Neuronal stem cell (in vitro differentiated cells): ENCODE measurements around the gene RASSF9.

Source experiments
- DNase-seq: peaks from one replicate; pipeline ENCODE4 v3.0.0-alpha.2; 2013; ENCODE audit warnings: low spot score
- H2AFZ ChIP-seq: one replicate; pipeline ENCODE4 v1.6.1; 2013; ENCODE audit warnings: mild to moderate bottlenecking, low read length, inconsistent platforms
- H2AK5ac ChIP-seq: 2 replicates; pipeline ENCODE4 v1.6.1; 2013; ENCODE audit warnings: low read depth, mild to moderate bottlenecking, inconsistent platforms, low read length, moderate library complexity, mixed read lengths
- H2BK120ac ChIP-seq: 2 replicates; pipeline ENCODE4 v1.6.1; 2013; ENCODE audit warnings: low read depth, mild to moderate bottlenecking, inconsistent platforms, low read length, moderate library complexity, mixed read lengths
- H2BK12ac ChIP-seq: one replicate; pipeline ENCODE4 v1.6.1; 2013; ENCODE audit warnings: low read length, inconsistent platforms
- H2BK15ac ChIP-seq: 2 replicates; pipeline ENCODE4 v1.6.1; 2013; ENCODE audit warnings: mild to moderate bottlenecking, low read length, inconsistent platforms, mixed read lengths
- H2BK5ac ChIP-seq: one replicate; pipeline ENCODE4 v1.6.1; 2013; ENCODE audit warnings: inconsistent platforms, mild to moderate bottlenecking, low read length, moderate library complexity
- H3K14ac ChIP-seq: one replicate; pipeline ENCODE4 v1.6.1; 2013; ENCODE audit warnings: low read length, inconsistent platforms
- H3K18ac ChIP-seq: 2 replicates; pipeline ENCODE4 v1.6.1; 2013; ENCODE audit warnings: low read length, inconsistent platforms
- H3K23ac ChIP-seq: 2 replicates; pipeline ENCODE4 v1.6.1; 2013; ENCODE audit warnings: low read depth, mild to moderate bottlenecking, mixed read lengths, low read length, inconsistent platforms; ENCODE audit not compliant: poor library complexity
- H3K27ac ChIP-seq: replicated peaks from 3 replicates; pipeline ENCODE4 v1.5.1; 2013; ENCODE audit warnings: low read length, inconsistent platforms
- H3K27me3 ChIP-seq, 3 experiments: 2 replicates each; pipeline ENCODE4 v1.6.1; 2013; ENCODE audit warnings: low read length in 3 of 3, mild to moderate bottlenecking in 2 of 3, inconsistent platforms in 1 of 3, low read depth in 1 of 3, mixed read lengths in 1 of 3, moderate library complexity in 1 of 3; ENCODE audit not compliant: control insufficient read depth in 3 of 3, insufficient read depth in 3 of 3
- H3K36me3 ChIP-seq, 2 donors: replicated peaks in 1 of 2; 2 replicates each; pipeline ENCODE4 v1.6.1; 2013; ENCODE audit warnings: low read length in 2 of 2; ENCODE audit not compliant: control insufficient read depth in 2 of 2, insufficient read depth in 2 of 2
- H3K4ac ChIP-seq: 2 replicates; pipeline ENCODE4 v1.6.1; 2013; ENCODE audit warnings: inconsistent platforms, mild to moderate bottlenecking, low read length, moderate library complexity
- H3K4me1 ChIP-seq, 2 donors: 1 replicate in 1 of 2; 2 replicates in 1 of 2; pipeline ENCODE4 v1.6.1; 2013; ENCODE audit warnings: low read length in 2 of 2, low read depth in 1 of 2; ENCODE audit not compliant: control insufficient read depth in 2 of 2, insufficient read depth in 1 of 2
- H3K4me2 ChIP-seq: one replicate; pipeline ENCODE4 v1.6.1; 2013; ENCODE audit warnings: mild to moderate bottlenecking, low read length, inconsistent platforms; ENCODE audit not compliant: insufficient read depth, poor library complexity, severe bottlenecking
- H3K4me3 ChIP-seq, 2 donors: 2 replicates each; pipeline ENCODE4 v1.5.1; 2013; ENCODE audit warnings: low read length in 2 of 2, mild to moderate bottlenecking in 2 of 2, inconsistent platforms in 1 of 2, moderate library complexity in 1 of 2
- H3K79me1 ChIP-seq: one replicate; pipeline ENCODE4 v1.6.1; 2013; ENCODE audit warnings: low read depth, mild to moderate bottlenecking, inconsistent platforms, low read length, moderate library complexity
- H3K9ac ChIP-seq: one replicate; pipeline ENCODE4 v1.6.1; 2013; ENCODE audit warnings: mild to moderate bottlenecking, low read depth, low read length, inconsistent platforms; ENCODE audit not compliant: poor library complexity
- H3K9me3 ChIP-seq, 2 donors: replicated peaks in 1 of 2; 2 replicates each; pipeline versions ENCODE3 to v1.6.1; 2013; ENCODE audit warnings: low read length in 2 of 2, mild to moderate bottlenecking in 2 of 2, inconsistent platforms in 1 of 2, low read depth in 1 of 2, mixed read lengths in 1 of 2, moderate library complexity in 1 of 2; ENCODE audit not compliant: control insufficient read depth in 2 of 2, insufficient read depth in 1 of 2
- H4K8ac ChIP-seq: one replicate; pipeline ENCODE4 v1.6.1; 2013; ENCODE audit warnings: low read depth, mild to moderate bottlenecking, inconsistent platforms, low read length, moderate library complexity
- H4K91ac ChIP-seq: one replicate; pipeline ENCODE4 v1.6.1; 2013; ENCODE audit warnings: low read length, low read depth, mild to moderate bottlenecking, inconsistent platforms; ENCODE audit not compliant: poor library complexity
- WGBS, 2 donors: extraction: QIAGEN DNeasy Blood & Tissue Kit; methylation state at CpG; one replicate each; pipeline ENCODE4 v1.1.7; 2013; ENCODE audit warnings: missing lambda C conversion rate in 2 of 2, mixed read lengths in 1 of 2; ENCODE audit not compliant: insufficient read length in 2 of 2, insufficient replicate concordance in 1 of 2; ENCODE audit errors: extremely low coverage in 2 of 2; 5-methylcytosine and 5-hydroxymethylcytosine counted together

RASSF9 gene

DNA sequence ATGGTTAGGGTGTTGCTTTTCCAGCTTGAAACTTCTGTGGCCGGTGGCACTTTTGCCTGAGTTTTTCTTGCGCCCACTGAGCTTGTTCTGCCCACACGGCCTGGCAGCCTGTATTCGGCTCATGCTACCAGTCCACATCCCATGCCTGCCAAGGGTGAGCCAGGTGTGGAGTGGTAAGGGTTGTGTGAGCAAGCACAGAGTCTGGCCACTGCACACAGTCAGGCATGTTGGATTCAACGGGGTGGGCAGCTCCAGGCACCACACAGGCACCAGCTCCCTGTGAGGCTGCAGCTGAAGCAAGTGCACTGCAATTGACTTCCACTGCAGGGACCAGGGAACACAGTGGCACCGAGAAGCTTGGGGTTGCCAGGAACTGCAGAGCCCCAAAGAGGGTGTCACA is 19.1 kb upstream of the RASSF9 start:
- no peaks in the 10 kb centered on the region for H3K36me3 ChIP-seq

GRCh38 chr12:85849344-85849743 is 13.1 kb upstream of the RASSF9 start:
- Histone ChIP-seq H3K9ac (no peak overlapping the region), H3K36me3 (no peaks in the 10 kb centered on the region), H2AFZ (no peak overlapping the region), H4K91ac (no peak overlapping the region), H3K27me3 (no peaks in the 10 kb centered on the region), H3K18ac (no peak overlapping the region), H3K27ac (no peak overlapping the region), H3K23ac (no peak overlapping the region), H3K4me2 (no peak overlapping the region), H3K9me3 (no peaks in the 10 kb centered on the region), H2AK5ac (no peak overlapping the region), H3K79me1 (peaks cover 3% of the 10 kb centered on the region), H4K8ac (no peak overlapping the region), H3K4me1 (peaks cover 0 to 1% of the 10 kb centered on the region in 2 donors), H3K4me3 (no peak overlapping the region), H3K14ac (no peak overlapping the region), H2BK15ac (no peak overlapping the region), H2BK12ac (no peak overlapping the region), H2BK5ac (no peak overlapping the region), H3K4ac (no peak overlapping the region), H2BK120ac (no peak overlapping the region)
- DNase-seq, result no peak
- no CpG with 5 or more reads among the region's 3 CpGs for WGBS, 2 donors

More for the DNA sequence above, 19.1 kb upstream of the RASSF9 start:
- H2AFZ ChIP-seq, result no peak overlapping the region
- H2BK15ac ChIP-seq, result no peak overlapping the region
- no peak overlapping the region for H3K4ac ChIP-seq
- H3K27me3 ChIP-seq, result no peaks in the 10 kb centered on the region
- no peak overlapping the region for H4K91ac ChIP-seq
- H2BK120ac ChIP-seq, result no peak overlapping the region
- H3K4me1 ChIP-seq, result no peaks in the 10 kb centered on the region
- no peaks in the 10 kb centered on the region for H3K79me1 ChIP-seq
- H2AK5ac ChIP-seq, result no peak overlapping the region
- no CpG with 5 or more reads among the region's 6 CpGs for WGBS, 2 donors
- H2BK12ac ChIP-seq, result no peak overlapping the region
- no peak for DNase-seq
- H2BK5ac ChIP-seq, result no peak overlapping the region
- H3K9ac ChIP-seq, result no peak overlapping the region
- H3K4me3 ChIP-seq, result no peak overlapping the region
- no peak overlapping the region for H4K8ac ChIP-seq
- H3K4me2 ChIP-seq, result no peak overlapping the region
- H3K18ac ChIP-seq, result no peak overlapping the region
- no peak overlapping the region for H3K14ac ChIP-seq
- no peak overlapping the region for H3K23ac ChIP-seq
- no peaks in the 10 kb centered on the region for H3K9me3 ChIP-seq
- no peak overlapping the region for H3K27ac ChIP-seq

GRCh38 chr12:85843606-85844310 is 7.5 kb upstream of the RASSF9 start:
- no peak overlapping the region for H4K8ac ChIP-seq
- H2BK5ac ChIP-seq, result no peak overlapping the region
- no CpG with 5 or more reads among the region's 17 CpGs for WGBS, 2 donors
- H3K4ac ChIP-seq, result no peak overlapping the region
- H2BK120ac ChIP-seq, result no peak overlapping the region
- no peak overlapping the region for H3K23ac ChIP-seq
- H3K14ac ChIP-seq, result no peak overlapping the region
- H2AFZ ChIP-seq, result no peak overlapping the region
- peak overlapping the region; percentile 16 for H3K18ac ChIP-seq
- no peak overlapping the region for H2BK12ac ChIP-seq
- no peaks in the 10 kb centered on the region for H3K27me3 ChIP-seq
- H2AK5ac ChIP-seq, result no peak overlapping the region
- no peak for DNase-seq
- no peak overlapping the region for H2BK15ac ChIP-seq
- H3K27ac ChIP-seq, result no peak overlapping the region
- H3K4me1 ChIP-seq, result peaks cover 0 to 1% of the 10 kb centered on the region in 2 donors
- H4K91ac ChIP-seq, result no peak overlapping the region
- no peak overlapping the region for H3K4me2 ChIP-seq
- no peak overlapping the region for H3K9ac ChIP-seq
- no peak overlapping the region for H3K4me3 ChIP-seq
- H3K9me3 ChIP-seq, result no peaks in the 10 kb centered on the region
- no peaks in the 10 kb centered on the region for H3K36me3 ChIP-seq
- H3K79me1 ChIP-seq, result peaks cover 3% of the 10 kb centered on the region

- no peak overlapping the region for H2BK15ac ChIP-seq
- no peak overlapping the region for H3K4me3 ChIP-seq
- no peak overlapping the region for H3K14ac ChIP-seq
- no peak overlapping the region for H2BK12ac ChIP-seq
- H3K4me2 ChIP-seq, result no peak overlapping the region
- no peak overlapping the region for H3K4ac ChIP-seq
- H3K27me3 ChIP-seq, result no peaks in the 10 kb centered on the region
- H3K4me1 ChIP-seq, result peaks cover 0 to 5% of the 10 kb centered on the region in 2 donors
- H2AFZ ChIP-seq, result peak overlapping the region; percentile 76
- H3K27ac ChIP-seq, result no peak overlapping the region
- no peak for DNase-seq
- H4K91ac ChIP-seq, result no peak overlapping the region
- H2AK5ac ChIP-seq, result no peak overlapping the region
- no peaks in the 10 kb centered on the region for H3K36me3 ChIP-seq
- H3K9ac ChIP-seq, result no peak overlapping the region
- H3K18ac ChIP-seq, result no peak overlapping the region
- no peak overlapping the region for H4K8ac ChIP-seq
- H3K23ac ChIP-seq, result no peak overlapping the region
- no peaks in the 10 kb centered on the region for H3K79me1 ChIP-seq
- WGBS, 2 donors, result no CpG with 5 or more reads among the region's 4 CpGs
- H2BK120ac ChIP-seq, result no peak overlapping the region
- H3K9me3 ChIP-seq, result no peaks in the 10 kb centered on the region
- H2BK5ac ChIP-seq, result no peak overlapping the region
Observed at GRCh38 chr12:85835426-85836196, 598 bp downstream of the RASSF9 start.
